GM19043 (cell line): ENCODE results near the gene SEC63.
"Not testable (repeated sequence)": the region's sequence is repeated elsewhere in the genome, so short reads cannot be mapped to it uniquely, and the experiment has no call there.

Experiments used
- ATAC-seq: cut with Tn5 transposase; IDR thresholded peaks from one replicate; pipeline ENCODE4 v1.9.1; 2021; ENCODE audit warnings: low read depth; ENCODE audit not compliant: unreplicated experiment

The SEC63 gene, protein sequence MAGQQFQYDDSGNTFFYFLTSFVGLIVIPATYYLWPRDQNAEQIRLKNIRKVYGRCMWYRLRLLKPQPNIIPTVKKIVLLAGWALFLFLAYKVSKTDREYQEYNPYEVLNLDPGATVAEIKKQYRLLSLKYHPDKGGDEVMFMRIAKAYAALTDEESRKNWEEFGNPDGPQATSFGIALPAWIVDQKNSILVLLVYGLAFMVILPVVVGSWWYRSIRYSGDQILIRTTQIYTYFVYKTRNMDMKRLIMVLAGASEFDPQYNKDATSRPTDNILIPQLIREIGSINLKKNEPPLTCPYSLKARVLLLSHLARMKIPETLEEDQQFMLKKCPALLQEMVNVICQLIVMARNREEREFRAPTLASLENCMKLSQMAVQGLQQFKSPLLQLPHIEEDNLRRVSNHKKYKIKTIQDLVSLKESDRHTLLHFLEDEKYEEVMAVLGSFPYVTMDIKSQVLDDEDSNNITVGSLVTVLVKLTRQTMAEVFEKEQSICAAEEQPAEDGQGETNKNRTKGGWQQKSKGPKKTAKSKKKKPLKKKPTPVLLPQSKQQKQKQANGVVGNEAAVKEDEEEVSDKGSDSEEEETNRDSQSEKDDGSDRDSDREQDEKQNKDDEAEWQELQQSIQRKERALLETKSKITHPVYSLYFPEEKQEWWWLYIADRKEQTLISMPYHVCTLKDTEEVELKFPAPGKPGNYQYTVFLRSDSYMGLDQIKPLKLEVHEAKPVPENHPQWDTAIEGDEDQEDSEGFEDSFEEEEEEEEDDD

DNA sequence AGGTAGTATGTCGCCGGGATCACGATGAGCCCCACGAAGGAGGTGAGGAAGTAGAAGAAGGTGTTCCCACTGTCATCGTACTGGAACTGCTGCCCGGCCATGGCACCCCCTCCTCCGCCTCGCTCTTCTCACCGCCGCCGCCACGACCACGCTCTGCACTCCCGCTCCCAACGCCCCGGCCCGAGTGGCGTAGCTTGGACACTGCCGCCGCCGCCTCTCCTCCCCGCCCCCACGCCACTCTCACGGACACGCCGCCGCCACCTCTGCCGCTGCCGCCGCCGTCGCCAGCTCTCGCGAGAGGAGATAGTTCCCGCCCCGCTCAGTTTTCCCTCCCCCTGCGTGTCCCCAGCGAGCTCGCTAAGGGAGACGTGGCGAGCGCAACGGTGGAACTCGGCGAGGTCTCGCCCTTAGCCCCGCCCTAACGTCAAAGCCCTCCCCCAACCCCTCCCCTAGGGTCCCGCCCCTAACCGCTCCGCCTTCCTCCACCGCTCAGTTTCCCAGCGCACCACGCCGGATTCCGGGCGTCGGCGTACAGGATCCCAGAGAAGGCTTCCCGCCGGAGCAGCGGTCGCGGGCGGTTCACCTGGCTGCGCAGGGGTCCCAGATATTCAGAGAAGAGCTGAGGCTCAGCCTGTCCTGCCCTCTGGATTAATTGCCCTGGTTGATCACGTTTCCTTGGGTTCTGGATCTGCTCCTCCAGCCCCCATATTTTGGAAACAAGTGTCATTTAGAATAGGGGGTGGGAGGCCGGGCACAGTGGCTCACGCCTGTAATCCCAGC lies at the start of gene SEC63:
TSS of gene SEC63 (minus strand) at position 300 of the 780 bp plus-strand sequence. CDS start at position 101, 199 bp downstream.
- peak; percentile 85 for ATAC-seq

DNA sequence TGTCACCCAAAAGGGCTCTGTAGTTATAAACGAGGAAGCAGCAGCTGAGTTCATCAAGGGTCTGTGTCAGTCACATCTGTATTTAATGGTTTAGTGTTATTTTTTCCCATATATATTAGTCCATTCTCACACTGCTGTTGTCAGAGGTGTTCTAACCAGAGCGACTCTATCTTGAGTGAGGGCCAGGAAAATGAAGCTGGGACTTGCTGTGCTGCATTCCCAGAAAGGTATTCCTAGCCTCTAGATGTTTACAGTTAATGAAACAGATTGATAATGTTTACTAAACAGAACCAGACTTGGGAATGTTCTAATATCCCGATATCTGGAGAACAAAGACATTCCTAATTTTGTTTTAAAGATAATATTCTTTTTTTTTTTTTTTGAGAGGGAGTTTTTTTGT lies 48.0 kb upstream of the SEC63 start:
- no peak for ATAC-seq

DNA sequence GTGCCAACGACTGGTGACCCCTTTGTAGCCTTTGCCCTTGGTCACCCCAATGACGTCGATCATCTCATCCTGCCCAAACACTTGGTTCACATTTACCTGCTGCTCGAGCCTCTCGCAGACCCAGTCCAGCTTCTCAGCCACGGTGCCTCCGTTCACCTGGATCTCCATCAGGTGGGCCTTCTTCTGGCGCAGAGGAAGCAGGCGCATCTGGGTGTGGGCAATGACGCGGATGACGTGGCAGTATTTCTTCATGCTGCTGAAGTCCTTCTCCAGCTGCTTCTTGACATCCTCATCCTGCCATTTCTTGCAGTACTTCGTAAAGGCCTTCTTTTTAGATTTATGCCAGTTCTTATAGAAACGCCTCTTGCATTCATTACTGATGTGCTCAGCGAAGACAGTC lies 46.9 kb upstream of the SEC63 start:
- no peak for ATAC-seq

DNA sequence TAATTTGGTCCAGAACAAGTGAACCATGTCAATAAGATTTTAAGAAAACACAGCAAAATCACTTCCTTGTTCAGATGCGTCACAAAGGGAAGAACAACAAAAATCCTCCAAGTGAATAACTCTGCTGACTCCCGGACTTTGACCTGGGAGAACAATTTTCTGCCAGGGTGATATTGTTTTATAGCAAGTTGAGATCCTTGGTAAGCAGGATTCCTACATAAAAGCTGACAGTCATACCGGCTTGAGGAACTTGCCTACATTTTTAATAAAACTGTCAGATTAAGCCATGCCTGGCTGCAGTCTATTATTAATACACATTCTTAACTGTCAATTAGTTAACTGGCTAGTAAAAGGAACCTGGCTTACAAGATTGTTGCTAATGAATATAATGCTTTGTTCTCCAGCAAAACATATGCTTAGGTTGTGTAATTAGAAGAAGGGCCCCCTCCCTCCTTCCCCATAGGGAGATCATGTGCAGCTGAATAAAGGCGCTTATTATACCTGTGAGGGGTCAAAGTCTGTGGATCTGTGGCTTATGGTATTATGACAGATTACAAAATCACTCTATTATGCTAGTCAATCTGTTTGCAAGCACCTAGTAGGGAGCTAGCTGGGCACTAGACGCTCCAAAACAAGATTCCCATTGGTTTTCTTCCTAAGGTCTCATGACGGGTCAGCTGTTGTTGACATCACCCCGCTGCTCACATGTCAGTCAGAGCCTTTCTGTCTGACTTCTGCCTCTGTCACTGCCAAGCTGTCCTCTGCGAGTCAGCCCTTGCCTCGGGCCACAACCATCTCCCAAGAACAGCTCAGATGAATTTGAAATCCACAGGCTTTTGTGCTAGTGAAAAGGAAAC lies 44.6 kb upstream of the SEC63 start:
- ATAC-seq = no peak

DNA sequence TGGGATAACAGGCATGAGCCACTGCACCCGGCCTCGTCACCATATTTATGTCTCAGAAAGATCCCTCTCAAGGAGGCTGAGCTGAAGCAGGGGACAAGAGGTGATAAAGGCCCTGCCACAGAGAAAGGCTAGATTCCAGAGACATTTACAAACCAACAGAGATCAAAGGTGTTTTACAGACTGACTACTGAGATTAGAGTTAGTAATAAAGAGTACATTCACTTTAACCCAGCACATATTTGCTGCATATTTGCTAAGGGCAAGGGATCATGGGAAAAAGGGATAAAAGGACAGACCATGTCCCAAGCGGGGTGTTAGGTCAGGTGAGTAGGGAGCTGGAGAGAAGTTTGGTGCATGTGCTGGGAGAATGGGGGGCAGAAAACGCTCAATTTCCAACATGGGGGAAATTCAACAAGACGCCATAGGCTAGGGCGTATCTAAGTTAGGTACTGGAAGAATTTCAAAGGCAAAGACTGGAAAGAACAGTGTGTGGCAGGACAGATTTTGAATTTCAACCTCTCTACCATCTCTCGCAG lies 43.8 kb upstream of the SEC63 start:
- ATAC-seq = no peak

DNA sequence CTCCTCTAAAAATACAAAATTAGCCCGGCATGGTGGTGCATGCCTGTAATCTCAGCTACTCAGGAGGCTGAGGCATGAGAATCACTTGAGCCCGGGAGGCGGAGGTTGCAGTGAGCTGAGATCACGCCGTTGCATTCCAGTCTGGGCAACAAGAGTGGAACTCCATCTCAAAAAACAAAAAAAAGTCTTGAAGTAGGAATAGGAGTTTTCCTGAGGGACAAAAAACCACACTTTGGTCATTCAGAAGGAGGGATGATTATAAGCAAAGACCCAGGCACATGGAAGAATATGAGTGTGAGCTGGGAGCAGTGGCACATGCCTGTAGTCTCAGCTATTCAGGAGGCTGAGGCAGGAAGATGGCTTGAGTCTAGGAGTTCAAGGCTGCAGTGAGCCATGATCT lies 42.3 kb upstream of the SEC63 start:
- not testable (repeated sequence) for ATAC-seq

DNA sequence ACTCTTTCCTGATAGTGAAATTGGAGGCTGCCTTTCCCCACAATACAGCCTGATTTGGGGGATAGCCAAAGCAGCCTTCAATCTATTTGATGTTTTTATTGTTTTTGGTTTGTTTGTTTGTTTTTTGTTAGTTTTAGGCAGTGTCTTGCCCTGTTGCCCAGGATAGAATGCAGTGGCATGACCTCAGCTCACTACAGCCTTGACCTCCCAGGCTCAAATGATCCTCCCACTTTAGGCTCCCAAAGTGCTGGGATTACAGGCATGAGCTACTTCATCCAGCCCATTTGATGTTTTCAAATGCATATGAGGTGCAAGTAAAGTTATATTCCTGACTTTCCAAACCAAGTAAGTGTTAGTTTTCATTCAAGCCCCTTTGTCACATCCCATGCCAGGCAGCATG lies 41.3 kb upstream of the SEC63 start:
- no peak for ATAC-seq

DNA sequence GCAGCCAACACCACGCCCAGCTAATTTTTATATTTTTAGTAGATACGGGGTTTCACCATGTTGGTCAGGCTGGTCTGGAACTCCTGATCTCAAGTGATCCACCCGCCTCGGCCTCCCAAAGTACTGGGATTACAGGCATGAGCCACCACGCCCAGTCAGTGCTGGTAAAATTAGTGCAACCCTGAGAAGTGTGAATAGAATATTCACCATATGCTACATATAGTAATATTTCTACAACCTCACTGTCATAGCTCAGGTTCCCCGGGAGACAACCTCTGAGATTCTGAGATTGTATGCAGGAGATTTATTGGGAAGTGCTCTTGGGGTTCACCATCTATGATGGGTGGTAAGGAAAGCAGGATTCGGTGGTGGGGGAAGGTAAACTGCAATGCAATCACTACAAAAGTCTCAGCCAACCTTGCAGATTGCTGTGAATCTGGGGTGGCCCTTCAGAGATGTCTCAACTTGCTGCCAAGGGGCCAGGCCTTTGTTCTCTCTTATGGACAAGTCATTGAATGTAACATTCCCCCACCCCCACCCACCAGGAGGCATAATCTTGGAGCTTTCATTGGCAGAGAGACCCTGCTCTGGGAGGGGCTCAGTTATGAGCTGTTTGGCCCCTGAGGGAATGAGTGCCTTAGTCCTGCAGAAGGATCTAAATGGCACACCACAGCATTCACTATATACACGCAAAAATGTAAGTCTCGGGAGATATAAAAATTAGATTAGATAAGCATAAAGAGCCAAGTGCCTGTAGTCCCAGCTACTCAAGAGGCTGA lies 34.0 kb upstream of the SEC63 start:
- no peak for ATAC-seq

DNA sequence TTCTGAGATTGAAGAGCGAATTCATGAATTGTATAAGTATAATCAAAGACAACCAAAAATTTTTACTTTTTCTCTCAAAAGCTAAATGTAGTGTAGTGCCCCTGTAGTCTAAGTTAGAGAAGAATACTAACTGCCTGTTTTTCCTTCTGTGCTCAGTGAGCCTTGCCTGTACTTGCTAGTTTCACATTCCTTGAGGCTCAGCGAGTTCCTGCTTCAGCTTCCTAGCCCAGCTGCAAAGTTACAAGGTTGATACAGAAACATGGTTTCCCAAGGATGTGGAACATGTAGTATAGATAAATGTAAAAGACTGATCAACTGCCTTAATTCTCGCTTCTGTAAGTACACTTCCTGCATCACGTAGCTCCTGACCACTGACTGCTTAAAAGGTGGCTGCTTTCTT lies 33.1 kb upstream of the SEC63 start:
- no peak for ATAC-seq

DNA sequence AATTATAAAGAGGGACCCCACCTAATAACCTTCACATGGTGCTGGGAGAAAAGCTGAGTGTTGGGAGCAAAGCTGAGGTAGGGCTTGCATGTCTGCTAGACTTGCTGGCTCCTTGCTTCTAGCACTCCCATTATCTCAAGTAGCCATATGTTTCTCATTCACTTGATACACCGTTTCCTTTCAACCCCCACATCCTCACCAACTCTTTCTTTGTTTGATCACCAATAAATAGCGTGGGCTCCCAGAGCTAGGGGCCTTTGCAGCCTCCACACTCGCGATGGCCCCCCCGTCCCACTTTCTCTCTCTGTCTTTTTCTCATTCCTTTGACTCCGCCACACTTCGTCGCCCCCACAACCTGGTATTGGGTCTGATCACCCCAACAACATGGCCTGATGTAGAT lies 32.6 kb upstream of the SEC63 start:
- ATAC-seq = not testable (repeated sequence)

DNA sequence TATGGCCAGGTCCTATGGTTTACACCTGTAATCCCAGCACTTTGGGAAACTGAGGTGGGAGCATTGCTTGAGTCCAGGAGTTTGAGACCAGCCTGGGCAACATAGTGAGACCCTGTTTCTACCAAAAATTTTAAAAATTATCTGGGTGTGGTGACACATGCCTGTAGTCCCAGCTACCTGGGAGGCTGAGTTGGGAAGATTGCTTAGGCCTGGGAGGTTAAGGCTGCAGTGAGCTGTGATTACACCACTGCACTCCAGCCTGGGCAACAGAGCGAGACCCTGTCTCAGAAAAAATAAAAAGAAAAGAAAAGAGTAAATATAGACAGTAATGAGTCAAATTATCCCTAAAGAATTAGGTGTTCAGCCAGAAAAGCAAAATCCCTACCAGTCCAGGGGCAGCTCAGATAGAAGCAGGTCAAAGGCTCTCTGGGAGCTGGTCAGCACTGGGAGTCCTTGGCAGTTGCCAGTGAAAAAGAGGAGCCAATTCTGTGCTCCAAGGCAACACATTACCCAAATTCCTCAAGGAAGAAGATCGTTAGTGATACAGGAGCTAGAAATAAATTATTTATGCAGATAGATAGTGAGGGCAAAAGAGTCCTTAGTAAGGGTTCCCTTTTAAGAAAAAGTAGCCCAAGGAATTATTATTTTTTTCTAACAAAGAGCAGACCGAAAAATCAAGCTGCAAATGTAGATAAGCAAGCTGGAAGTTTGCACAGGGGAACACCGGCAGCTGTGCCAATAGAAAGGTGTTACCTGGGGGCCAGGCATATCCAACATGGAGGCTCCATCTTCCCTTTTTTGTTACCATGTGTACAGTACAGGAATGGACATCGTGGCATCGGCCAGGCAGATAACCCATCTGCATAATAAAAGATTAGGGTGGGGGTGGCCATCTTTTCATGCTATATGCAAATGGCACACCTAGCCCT lies 31.4 kb upstream of the SEC63 start:
- no peak for ATAC-seq

DNA sequence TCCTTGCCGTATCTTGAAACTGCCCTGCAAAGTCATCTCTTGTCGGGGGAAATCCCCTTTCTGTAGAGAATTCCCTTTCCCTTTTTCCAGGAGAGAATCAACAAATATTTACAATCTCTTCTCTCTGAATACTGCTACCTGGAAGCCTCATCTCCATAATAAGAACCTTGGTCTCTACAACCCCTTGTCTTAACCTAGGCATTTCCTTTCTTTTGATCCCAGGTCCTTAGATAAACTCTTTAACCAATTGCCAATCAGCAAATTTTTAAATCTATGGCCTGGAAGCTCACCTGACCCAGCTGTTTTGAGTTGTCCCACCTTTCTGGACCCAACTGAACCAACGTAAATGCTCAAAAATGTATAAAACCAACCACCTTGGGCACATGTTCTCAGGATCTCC lies 30.6 kb upstream of the SEC63 start:
- ATAC-seq = no peak

DNA sequence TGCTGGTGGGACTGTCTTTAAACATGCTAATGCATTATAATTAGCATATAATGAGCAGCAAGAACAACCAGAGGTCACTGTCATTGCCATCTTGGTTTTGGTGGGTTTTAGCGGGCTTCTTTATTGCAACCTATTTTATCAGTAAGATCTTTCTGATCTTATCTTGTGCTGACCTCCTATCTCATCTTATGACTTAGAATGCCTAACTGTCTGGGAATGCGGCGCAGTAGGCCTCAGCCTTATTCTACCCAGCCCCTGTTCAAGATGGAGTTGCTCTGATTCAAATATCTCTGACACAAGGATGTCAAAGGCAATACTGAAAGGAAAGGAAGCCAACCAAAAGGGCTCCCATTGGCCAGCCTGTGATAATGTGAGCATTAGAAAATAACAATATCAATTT lies 29.8 kb upstream of the SEC63 start:
- no peak for ATAC-seq

DNA sequence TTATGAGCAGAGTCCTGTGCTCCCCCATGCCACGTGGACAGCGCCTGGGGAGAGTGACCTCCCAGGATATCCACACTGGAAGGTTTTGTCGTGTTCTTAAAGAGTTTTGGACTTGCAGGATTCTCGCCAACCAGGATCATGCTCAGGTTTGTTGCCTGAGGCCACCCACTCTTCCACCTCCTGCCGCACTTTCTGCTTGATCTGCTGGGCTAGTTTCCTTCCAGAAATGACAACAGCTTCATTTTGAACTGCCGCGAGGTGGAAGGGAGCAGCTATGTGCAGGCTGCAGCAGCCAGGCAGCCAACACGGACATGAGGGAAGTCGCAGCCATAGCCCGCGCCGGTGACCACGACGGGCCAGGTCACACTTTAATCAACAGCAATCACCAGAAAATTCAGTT lies 27.7 kb upstream of the SEC63 start:
- no peak for ATAC-seq

DNA sequence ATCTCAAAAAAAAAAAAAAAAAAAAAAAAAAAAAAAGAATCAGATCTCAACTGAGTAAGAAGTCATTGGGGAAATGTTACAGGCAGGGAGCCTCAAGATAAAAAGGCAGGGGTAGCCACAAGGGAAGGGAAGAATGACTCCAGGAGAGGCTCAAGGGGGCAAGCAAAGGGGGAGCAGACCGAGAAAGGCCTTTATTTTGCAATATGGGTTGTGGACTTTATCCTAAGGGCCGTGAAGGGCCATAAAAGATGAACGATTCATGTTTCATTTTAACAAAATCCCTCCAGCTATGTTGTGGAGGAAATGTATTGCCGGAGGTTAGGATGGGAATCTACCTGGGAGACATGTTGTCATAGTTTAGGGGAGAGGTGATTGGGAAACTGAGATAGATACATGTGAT lies 25.8 kb upstream of the SEC63 start:
- ATAC-seq = no peak

DNA sequence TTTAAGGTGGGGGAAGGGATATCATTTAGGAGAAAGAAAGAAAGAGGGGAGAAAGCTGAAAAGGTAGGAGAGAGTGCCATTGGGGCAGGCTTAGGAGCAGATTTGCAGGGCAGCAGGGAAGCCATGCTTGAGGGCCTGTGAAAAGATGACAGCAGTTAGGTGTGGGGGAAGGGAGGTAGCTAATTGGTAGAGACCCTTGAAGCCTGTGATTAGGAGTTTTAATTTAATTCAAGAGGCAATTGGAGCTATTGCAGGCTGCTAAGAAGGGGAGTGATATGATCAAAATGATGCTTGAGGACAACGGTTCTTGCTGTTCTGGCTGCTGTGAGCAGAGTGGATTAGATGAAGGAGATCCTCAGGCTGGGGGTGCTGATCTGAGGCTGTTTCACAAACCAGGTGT lies 24.5 kb upstream of the SEC63 start:
- no peak for ATAC-seq

DNA sequence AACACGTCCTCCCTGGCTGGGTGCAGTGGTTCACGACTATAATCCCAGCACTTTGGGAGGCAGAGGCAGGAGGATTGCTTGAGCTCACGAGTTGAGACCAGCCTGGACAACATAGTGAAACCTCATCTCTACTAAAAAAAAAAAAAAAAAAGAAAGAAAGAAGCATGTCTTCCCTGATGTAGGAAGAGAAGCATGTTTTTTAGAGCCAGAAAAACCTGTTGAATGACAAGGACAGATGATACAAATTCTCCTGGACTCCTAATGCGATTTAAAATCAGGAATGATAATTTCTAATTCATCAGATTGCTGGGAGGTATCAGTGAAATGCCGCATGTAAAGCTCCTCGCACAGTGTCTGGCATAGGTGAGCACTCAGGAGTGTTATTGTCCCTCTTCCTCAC lies 23.7 kb upstream of the SEC63 start:
- no peak for ATAC-seq

DNA sequence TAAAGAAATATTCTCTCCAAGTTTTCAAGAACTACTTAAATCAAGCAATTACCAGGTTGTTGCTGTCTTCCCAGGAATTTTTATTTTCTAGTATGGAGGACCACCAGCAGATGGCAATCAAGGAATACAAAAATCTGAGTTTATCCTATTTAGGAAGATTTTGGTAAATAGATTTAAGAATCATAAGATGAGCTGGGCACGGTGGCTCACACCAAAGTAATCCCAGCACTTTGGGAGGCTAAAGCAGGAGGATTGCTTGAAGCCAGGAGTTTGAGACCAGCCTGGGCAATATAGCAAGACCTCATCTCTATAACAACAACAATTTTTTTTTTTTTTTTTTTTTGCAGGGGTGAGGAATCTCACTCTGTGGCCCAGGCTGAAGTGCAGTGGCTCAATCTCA lies 19.3 kb upstream of the SEC63 start:
- ATAC-seq = no peak
